GM12892 (cell line): ENCODE results near the gene PEAR1.

ENCODE experiments used
- POLR2A ChIP-seq: IDR thresholded peaks from 2 replicates; pipeline ENCODE4 v1.6.1; 2011; ENCODE audit warnings: low read depth, low read length, control low read depth
- POLR2AphosphoS5 ChIP-seq: IDR thresholded peaks from 2 replicates; pipeline ENCODE4 v1.6.1; 2011; ENCODE audit warnings: low read depth, low read length, control low read depth
- TAF1 ChIP-seq: IDR thresholded peaks from 2 replicates; pipeline ENCODE4 v1.6.1; 2011; ENCODE audit warnings: low read depth, mild to moderate bottlenecking, control low read depth, low read length, borderline replicate concordance

DNA sequence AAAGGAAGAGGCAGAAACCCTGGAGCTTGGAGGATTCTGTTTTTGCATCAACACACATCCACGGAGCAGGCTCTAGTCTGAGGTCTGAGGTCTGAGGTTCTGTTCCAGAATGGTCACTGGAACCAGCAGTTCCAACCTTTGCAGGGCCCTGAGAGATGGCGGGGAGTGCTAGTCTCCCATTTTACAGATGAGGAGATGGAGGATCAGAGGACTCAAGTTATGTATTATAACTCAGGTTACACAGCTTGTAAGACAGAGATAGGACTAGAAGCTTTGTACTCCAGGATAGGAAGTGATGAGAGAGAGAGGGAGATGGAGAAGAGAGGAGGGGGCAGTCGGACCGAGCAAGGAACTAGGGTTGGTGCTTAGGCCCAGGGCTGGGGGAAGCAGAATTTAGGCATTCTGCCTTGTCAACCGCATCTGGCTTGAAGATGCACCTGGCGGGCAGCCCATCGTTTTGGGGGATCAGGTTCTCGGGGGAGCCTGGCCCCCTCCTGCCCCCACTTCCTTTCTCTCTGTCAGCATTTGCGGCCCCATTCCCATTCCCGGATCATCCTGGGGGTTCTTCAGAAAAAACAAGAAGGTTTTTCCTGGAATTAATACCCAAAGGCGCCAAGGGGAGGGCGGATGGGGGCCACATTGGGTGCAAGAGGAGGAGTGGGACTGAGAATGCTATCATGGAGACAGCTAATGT lies 5.6 kb downstream of the PEAR1 start:
- TF ChIP-seq POLR2A (no peak), TAF1 (no peak), POLR2AphosphoS5 (no peak)
